Measurements from ENCODE around the gene MYDGF. TPM values are rescaled to one million over a fixed set of nuclear protein-coding genes. Genes with fewer than 3 reads are reported as not detected.
"Not testable (repeated sequence)": the region's sequence is repeated elsewhere in the genome, so short reads cannot be mapped to it uniquely, and the experiment has no call there.

The MYDGF gene
- 108 TPM for polyA plus RNA-seq (2012; ENCODE audit: insufficient read depth, insufficient read length)

GRCh38 chr19:4669723-4670480, at the start of gene MYDGF:
Gene MYDGF, minus strand, starts transcription at chr19:4670342. Its CDS starts 8 bp downstream, at chr19:4670334.
- peak; percentile 78 for DNase-seq (ENCODE audit: low read depth, low spot score)

GRCh38 chr19:4719499-4719866, 49.3 kb upstream of the MYDGF start:
- DNase-seq (ENCODE audit: low read depth, low spot score) = no peak

More at GRCh38 chr19:4669723-4670480, at the start of gene MYDGF:
- peak within 1 kb of the TSS; percentile 93 for H3K4me3 ChIP-seq (ENCODE audit: low read length)

DNA sequence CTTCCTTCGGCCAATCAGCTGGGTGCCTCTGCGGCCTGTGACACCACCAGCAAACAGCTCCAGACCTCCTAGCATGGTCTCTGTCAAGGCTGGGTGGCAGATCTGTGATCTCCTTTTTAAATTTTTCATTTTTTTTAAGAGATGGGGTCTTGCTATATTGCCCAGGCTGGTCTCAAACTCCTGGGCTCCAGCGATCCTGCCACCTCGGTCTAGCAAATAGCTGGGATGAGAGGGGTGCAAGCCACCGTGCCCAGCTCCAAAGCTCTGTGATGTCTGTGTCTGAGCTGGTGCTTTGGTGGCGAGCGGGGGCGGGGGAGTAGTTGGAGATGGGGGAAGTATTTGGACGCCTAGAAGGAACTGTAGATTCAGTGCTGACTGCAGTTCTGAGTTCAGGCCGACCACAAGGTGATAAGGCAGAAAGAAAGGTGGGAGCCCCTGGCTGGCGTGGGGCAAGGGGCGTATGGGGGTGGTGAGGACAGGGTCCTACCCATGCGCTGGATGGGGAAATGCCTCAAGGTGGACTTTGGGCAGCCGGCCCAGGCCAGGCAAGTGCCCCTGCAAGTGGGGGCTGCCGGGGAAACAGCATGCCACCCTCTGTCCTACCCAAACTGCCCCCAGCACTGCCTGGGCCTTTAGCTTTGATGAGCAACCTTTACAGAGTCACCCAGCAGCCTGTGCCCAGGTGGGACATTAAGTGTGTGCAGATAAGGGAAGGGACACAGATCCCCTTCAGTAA, 48.0 kb upstream of the MYDGF start:
- H3K4me3 ChIP-seq (ENCODE audit: low read length) = no peak overlapping the region
- DNase-seq (ENCODE audit: low read depth, low spot score) = no peak

More at GRCh38 chr19:4719499-4719866, 49.3 kb upstream of the MYDGF start:
- H3K4me3 ChIP-seq (ENCODE audit: low read length) = no peak overlapping the region

DNA sequence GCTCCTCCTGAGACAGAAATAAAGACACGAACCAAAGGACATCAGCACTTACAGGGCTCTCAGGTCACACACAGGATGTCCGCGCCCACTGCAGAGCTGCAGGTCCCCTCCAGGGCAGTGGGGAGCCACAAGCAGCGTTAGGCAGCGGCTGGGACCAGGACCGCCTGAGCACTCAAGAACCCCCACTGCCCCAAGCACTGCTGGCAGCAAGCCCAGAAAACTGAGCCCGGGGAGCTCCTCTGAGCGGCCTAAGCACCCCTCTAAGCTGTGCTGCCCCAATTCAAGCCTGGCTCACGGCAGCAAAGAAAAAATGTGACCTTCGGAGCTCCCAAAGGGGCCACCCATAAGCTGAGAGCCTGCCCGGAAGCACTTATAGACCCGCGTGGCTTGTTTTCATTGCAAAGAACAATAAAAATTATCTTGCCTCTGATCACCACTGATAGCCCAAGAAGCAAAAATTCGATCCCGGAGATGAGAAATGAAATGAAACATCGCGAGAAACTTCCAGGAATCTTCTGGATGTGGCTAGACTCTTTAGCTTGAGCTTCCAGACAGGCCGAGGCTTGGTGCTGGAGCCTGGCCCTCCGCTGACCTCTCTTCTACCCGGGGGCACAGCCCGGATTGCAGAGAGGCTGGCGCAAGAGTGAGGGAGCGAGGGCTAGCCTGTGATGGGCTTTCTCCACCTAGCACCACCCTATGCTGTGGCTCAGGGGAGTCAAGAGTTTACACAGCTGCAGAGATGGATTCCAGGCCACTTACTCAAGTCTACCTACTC, 47.2 kb upstream of the MYDGF start:
- DNase-seq (ENCODE audit: low read depth, low spot score) = no peak

DNA sequence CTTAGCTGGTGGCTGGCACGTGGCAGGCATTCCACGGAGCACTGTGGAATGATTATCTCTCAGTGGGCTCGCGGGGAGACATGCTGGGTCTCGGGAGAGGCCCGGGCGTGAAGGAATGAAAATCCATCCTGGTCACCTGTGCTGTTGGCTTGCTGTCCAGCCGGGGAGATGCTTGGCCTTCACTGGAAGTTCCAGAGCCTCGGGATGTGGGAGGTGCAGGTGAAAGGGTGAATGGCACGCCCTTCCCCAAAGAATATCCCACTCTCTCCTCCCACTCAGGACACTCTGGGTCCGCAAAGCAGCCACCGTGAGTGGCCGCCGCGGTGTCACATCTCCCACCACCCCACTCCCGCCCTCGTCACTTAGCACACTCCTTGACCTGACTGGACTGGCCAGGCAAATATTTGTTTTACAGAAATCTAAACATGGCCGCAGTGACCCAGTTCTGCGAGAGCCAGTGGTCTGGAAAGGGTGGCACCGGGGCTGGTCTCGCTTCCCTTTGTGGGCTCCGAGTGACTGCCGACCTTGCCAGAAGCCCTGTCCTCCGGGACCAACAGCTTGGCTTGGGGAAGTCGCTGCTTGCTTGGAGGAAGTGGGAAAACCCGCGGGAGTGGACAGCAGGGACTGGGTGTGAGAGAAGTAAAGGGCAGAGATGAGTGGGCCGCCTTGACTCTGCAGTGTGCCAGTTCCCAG, 45.5 kb upstream of the MYDGF start:
- DNase-seq (ENCODE audit: low read depth, low spot score) = no peak
- H3K4me3 ChIP-seq (ENCODE audit: low read length) = no peak overlapping the region

More for the DNA sequence above, 47.2 kb upstream of the MYDGF start:
- H3K4me3 ChIP-seq (ENCODE audit: low read length) = no peak overlapping the region

DNA sequence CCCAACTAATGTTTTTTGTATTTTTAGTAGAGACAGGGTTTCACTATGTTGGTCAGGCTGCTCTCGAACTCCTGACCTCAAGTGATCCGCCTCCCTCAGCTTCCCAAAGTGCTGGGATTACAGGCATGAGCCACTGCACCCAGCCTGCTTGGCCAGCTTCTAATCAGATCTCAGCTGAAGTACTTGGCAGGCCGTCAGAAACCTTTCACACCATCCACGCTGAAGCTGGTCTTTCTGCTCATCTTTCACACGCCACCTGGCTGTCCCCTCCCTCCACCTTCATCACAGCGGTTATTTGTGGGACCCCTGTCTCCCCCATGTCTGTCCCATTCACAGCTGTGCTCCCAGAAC, 45.0 kb upstream of the MYDGF start:
- not testable (repeated sequence) for H3K4me3 ChIP-seq (ENCODE audit: low read length); DNase-seq (ENCODE audit: low read depth, low spot score)

GRCh38 chr19:4714016-4714415, 43.9 kb upstream of the MYDGF start:
- DNase-seq (ENCODE audit: low read depth, low spot score) = no peak
- no peak overlapping the region for H3K4me3 ChIP-seq (ENCODE audit: low read length)

DNA sequence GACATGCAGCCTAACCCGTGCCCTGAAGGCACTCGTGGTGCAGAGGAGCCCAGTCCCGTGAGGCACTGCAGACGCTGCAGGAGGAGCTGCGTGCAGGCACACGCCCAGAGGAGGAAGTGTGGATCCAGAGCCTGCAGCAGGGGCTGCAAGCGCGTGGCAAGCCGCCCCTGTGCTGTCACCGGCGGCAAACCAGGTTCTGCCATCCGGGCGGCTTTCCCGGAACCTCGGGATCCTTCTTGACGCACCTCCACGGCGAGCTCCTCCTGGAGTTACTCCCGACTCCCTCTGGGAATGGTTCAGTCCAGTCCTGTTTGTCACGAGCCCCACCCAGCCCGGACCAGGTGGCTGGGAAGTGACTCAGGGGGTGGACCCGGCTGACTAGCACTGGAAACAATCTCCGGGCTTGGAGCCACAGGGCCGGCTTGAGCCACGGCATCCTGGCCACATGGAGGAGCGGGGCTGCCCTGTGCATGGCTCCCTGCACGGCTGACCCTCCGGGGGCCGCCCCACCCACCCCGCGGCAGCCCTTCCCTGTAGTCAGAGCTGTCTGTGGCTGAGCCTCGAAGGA, 43.3 kb upstream of the MYDGF start:
- H3K4me3 ChIP-seq (ENCODE audit: low read length) = no peak overlapping the region
- DNase-seq (ENCODE audit: low read depth, low spot score) = no peak

DNA sequence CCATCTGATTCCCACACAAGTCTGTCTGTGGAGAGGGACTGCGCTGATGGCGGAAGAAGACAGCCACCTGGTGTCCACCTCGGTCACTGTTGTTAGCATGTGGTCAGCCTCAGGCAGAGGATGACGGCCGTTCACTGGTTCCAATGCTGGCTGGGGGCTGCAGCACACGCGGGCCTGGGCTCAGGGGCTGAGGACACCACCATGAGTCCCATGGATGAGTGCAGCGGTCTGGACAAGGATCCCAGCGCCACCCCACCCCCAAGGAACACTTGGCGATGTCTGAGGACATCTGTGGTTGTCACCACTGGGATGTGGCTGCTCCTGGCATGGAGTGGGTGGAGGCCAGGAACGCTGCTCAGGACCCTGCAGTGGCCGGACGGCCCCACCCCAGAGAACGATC, 42.6 kb upstream of the MYDGF start:
- no peak for DNase-seq (ENCODE audit: low read depth, low spot score)
- no peak overlapping the region for H3K4me3 ChIP-seq (ENCODE audit: low read length)

DNA sequence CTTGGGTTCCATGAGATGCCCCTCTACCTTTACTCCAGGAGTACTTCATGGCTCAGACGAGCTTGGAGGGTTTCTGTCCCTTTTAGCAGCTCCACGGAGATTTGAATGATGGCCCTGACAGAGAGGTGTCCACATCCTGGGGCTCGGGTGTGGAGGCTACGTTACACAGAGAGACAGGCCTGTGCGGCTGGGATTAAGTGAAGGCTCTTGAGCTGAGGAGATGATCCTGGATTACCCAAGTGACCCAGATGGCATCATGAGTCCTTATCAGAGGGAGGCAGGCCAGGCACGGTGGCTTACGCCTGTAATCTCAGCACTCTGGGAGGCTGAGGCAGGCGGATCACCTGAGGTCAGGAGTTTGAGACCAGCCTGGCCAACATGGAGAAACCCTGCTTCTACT, 41.1 kb upstream of the MYDGF start:
- H3K4me3 ChIP-seq (ENCODE audit: low read length) = no peak overlapping the region
- DNase-seq (ENCODE audit: low read depth, low spot score) = no peak

DNA sequence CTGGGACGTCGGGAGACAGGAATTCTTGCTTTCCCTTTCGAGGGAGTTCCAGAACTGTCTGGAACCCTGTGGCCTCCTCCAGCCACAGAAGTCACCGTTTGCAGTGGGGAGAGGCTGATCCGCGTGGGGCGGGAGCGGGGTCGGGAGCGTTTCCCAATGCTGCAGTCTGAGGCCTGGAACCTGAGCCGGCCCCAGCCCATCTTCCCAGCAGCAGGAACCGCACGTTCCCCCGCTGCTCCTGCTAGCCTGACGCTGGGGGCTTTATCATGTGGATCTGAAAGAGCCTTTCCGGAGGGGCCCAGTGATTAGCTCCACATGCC, 40.1 kb upstream of the MYDGF start:
- DNase-seq (ENCODE audit: low read depth, low spot score) = no peak
- no peak overlapping the region for H3K4me3 ChIP-seq (ENCODE audit: low read length)

DNA sequence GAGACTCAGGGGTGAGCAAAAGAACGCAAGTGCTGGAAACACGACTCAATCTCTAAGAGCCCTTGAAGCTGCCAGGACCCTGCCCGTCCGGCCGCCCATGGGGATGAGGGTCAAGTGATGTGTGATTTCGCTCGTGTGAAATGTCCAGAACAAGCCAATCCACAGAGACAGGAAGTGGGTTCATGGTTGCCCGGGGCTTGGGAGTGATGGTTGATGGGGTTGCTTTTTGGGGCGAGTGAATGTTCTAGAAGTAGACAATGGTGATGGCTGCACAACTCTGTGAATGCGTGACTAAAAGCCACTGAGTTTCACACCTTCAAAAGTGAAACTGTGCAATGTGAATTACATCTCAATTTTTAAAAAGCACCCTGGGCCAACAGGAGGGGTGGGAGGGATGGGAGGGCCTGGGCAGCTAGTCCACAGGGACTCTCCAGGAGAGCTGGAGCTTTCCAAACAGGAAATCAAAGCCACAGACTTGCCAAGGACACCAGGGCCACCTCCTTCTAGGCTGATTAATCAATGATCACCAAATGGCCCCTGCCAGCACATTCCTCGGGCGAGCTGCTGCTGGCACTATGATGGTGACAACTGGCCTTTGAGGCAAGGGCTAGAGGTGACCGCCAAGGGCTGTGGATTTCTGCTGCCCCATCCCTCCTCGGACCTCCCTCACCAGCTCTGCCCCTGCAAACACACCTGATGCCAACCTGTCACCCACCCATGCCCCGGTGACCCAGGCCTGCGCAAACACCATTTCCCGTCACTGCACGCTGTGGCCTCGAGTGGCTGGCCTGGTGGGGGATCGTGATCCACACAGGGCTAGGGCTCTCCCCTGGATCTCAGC, 39.5 kb upstream of the MYDGF start:
- no peak overlapping the region for H3K4me3 ChIP-seq (ENCODE audit: low read length)
- no peak for DNase-seq (ENCODE audit: low read depth, low spot score)

GRCh38 chr19:4707956-4708650, 38.0 kb upstream of the MYDGF start:
- no peak for DNase-seq (ENCODE audit: low read depth, low spot score)
- no peak overlapping the region for H3K4me3 ChIP-seq (ENCODE audit: low read length)

DNA sequence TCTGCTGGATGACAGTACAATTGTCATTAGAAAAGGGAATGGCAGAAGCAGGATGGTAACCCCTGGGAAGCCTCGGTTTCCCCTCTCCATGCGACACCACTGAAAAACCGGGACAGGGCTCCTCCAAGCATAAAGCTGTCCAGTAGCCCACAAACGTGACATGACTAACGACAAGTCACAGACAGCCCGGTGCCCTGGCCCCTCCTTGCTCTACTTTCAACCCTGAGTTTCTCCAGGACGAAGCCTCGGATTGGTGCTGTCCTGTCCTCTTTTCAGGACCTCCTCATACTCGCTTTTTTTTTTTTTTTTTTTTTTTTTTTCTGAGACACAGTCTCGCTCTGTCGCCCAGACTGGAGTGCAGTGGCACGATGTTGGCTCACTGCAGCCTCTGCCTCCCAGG, 37.2 kb upstream of the MYDGF start:
- no peak overlapping the region for H3K4me3 ChIP-seq (ENCODE audit: low read length)
- DNase-seq (ENCODE audit: low read depth, low spot score) = no peak

- no peak overlapping the region for H3K4me3 ChIP-seq (ENCODE audit: low read length)
- DNase-seq (ENCODE audit: low read depth, low spot score) = no peak
Observed at GRCh38 chr19:4705413-4706131, 35.4 kb upstream of the MYDGF start.

DNA sequence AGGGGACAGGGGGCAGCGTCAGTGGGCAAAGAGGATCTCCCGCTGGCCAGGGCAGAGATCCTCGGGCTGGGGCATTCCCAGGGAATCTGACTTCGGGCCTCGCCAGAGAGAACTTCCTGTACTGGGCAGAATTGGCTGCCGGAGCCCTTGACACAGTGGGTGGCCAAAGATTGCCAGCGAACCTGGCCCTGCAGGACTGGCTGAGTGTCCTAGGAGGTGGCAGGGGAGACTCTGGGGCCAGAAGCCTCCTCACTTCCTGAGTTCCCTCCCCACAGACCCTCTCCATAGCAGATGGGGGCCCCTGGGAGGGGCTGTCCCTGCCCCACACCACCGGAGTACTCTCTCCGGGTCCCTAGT, 34.2 kb upstream of the MYDGF start:
- DNase-seq (ENCODE audit: low read depth, low spot score) = no peak

DNA sequence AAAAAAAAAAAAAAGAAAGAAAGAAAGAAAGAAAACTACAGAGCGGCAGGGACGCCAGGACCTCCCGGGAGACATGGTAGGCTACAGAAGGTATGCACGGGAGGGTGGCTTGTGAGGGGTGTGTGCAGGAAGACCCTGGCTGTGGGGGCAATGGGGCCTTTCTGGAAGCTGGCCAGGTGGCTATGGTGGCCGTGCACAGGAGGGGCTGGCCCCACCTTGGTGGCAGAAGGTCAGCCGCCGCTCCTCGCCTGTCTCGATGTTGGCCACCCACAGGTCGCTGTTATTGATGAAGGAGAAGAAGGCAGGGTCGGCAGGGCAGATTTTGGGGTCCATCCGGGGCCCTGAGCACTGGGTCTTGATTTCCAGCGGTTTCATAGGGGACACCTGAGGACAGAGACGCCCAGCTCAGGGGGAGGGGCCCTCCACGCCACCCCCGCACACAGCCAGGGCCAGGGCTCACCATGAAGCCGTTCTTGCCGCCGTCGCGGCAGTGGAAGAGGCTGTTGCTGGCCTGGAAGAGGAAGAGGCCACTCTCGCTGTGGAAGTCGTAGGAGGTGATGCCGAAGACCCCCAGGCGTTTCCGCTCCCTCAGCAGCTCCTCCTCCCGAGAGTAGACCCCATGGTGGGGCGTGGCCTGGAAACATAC, 33.7 kb upstream of the MYDGF start:
- H3K4me3 ChIP-seq (ENCODE audit: low read length) = no peak overlapping the region
- DNase-seq (ENCODE audit: low read depth, low spot score) = no peak

More for the DNA sequence above, 34.2 kb upstream of the MYDGF start:
- H3K4me3 ChIP-seq (ENCODE audit: low read length) = no peak overlapping the region
